Thoracic aorta (tissue), 2 donors: ENCODE measurements around the gene CTNNA2. TPM values are rescaled to one million over a fixed set of nuclear protein-coding genes. Genes with fewer than 3 reads are reported as not detected.

ENCODE experiments used
- ATAC-seq: fragments of 150-250 bp; one replicate; pipeline ENCODE4 v1.8.0; 2017; ENCODE audit warnings: low read depth; ENCODE audit not compliant: insufficient number of reproducible peaks, low FRiP score
- DNase-seq: peaks from one replicate; pipeline ENCODE4 v3.0.0-alpha.2; 2020; ENCODE audit warnings: low spot score
- H3K27ac ChIP-seq, 2 donors: fragments of 200-600 bp; sonication (generic); 1 replicate in 1 of 2; 2 replicates in 1 of 2; pipeline ENCODE4 v1.5.1; 2016; ENCODE audit warnings: mild to moderate bottlenecking in 2 of 2, moderate library complexity in 2 of 2
- H3K27me3 ChIP-seq: fragments of 200-600 bp; sonication (generic); replicated peaks from 2 replicates; pipeline ENCODE4 v1.6.0; 2016; ENCODE audit warnings: mild to moderate bottlenecking; ENCODE audit not compliant: insufficient read depth
- H3K36me3 ChIP-seq: fragments of 200-600 bp; sonication (generic); one replicate; pipeline ENCODE4 v1.5.1; 2016
- H3K4me1 ChIP-seq, 2 donors: fragments of 200-600 bp; sonication (generic); 1 replicate in 1 of 2; 2 replicates in 1 of 2; pipeline versions ENCODE4 v1.5.1 to v1.6.0; 2016; ENCODE audit warnings: low read depth in 2 of 2, mild to moderate bottlenecking in 1 of 2; ENCODE audit not compliant: control insufficient read depth in 1 of 2
- H3K4me3 ChIP-seq: fragments of 200-600 bp; sonication (generic); 2 replicates; pipeline ENCODE4 v1.5.1; 2016; ENCODE audit warnings: mild to moderate bottlenecking
- H3K9me3 ChIP-seq: fragments of 200-600 bp; sonication (generic); 2 replicates; pipeline ENCODE4 v1.5.1; 2016
- total RNA-seq, 2 donors: library from RNA; depleted of rRNA; stranded (reverse); fragments of >200 nt; gene quantifications; one replicate each; pipeline versions ENCODE4 v1.1.0 to v1.2.3, GENCODE V29; 2016
- TF ChIP-seq, protein P1 (sequence below): fragments of 200-600 bp; sonication (generic); IDR thresholded peaks from one replicate; pipeline ENCODE4 v1.5.1; 2019; ENCODE audit warnings: antibody characterized with exemption

CTNNA2 gene
- total RNA-seq, 2 donors from 2014 or later: not detected

DNA sequence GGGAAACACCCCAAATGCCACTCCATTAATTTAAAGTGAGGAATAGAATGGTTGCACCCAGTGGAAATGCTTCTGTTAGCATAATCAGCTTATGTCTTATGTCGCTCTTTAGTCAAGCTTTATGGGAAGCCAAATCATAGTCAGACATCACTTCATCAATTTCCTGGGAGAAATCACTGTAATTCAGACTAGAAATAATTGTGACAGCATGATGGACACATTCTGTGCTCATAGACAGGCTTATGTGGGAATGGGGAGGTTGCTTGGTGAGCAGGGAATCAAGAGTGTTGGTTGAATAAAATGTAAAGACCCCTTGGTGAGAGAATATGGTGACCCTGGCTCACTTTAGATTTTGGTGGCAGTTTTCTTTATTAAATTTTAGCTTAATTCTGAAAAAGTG lies 174.0 kb downstream of the CTNNA2 start:
- TF ChIP-seq, protein P1, sequence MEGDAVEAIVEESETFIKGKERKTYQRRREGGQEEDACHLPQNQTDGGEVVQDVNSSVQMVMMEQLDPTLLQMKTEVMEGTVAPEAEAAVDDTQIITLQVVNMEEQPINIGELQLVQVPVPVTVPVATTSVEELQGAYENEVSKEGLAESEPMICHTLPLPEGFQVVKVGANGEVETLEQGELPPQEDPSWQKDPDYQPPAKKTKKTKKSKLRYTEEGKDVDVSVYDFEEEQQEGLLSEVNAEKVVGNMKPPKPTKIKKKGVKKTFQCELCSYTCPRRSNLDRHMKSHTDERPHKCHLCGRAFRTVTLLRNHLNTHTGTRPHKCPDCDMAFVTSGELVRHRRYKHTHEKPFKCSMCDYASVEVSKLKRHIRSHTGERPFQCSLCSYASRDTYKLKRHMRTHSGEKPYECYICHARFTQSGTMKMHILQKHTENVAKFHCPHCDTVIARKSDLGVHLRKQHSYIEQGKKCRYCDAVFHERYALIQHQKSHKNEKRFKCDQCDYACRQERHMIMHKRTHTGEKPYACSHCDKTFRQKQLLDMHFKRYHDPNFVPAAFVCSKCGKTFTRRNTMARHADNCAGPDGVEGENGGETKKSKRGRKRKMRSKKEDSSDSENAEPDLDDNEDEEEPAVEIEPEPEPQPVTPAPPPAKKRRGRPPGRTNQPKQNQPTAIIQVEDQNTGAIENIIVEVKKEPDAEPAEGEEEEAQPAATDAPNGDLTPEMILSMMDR: no peak
- H3K27ac ChIP-seq: no peak overlapping the region
- no peaks in the 10 kb centered on the region for H3K36me3 ChIP-seq
- no peaks in the 10 kb centered on the region for H3K9me3 ChIP-seq
- ATAC-seq: no peak
- H3K4me3 ChIP-seq: no peak overlapping the region
- no peaks in the 10 kb centered on the region for H3K27me3 ChIP-seq
- no peak for DNase-seq
- no peaks in the 10 kb centered on the region for H3K4me1 ChIP-seq

DNA sequence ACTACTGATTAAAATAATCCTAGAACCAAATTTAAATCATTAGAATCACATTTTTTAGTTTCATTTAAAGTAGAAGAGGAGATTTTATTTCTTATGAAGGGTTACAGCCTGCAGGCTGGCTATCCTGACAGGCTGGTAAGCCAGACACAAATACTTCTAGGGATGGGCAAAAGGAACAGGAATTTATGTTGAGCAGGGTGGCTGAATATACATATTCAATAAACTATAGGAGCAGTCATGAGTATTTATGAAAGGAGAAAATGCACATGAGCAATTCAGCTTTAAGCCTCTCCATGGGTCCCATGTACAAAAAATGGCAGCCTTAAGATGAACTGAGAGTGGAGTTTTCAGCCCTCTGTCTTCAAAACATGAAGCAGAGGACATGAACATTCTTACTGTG lies 182.4 kb downstream of the CTNNA2 start:
- TF ChIP-seq, protein P1: no peak
- H3K27me3 ChIP-seq: no peaks in the 10 kb centered on the region
- H3K36me3 ChIP-seq: no peaks in the 10 kb centered on the region
- H3K4me1 ChIP-seq: no peaks in the 10 kb centered on the region
- DNase-seq: no peak
- no peak overlapping the region for H3K4me3 ChIP-seq
- H3K9me3 ChIP-seq: no peaks in the 10 kb centered on the region
- H3K27ac ChIP-seq: no peak overlapping the region
- ATAC-seq: no peak

DNA sequence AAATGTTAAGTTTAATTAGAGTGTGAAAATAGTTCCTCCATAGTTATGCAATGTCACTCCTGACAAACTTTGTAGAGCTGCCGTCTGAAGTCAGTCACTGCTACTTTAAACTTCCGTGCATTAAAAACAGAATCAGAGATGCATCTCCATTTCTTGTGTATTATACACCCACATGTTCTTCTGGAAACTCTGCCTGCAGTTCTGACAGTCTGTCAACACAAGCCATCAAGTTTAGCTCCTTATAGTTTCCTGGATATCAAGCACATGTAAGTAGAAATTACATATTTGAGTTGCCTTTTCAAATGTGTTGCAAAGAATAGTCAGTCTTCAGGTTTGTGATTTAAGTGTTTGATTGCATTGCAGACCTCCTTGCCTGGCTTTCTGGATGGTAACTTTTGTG lies 184.3 kb downstream of the CTNNA2 start:
- DNase-seq (no peak), ATAC-seq (no peak)
- H3K4me3 ChIP-seq: no peak overlapping the region
- TF ChIP-seq, protein P1: no peak
- H3K36me3 ChIP-seq: no peaks in the 10 kb centered on the region
- H3K27me3 ChIP-seq: no peaks in the 10 kb centered on the region
- no peaks in the 10 kb centered on the region for H3K4me1 ChIP-seq
- no peak overlapping the region for H3K27ac ChIP-seq
- no peaks in the 10 kb centered on the region for H3K9me3 ChIP-seq

GRCh38 chr2:79700651-79701050 lies 187.8 kb downstream of the CTNNA2 start:
- DNase-seq (no peak), ATAC-seq (no peak)
- Histone ChIP-seq H3K27me3 (no peaks in the 10 kb centered on the region), H3K36me3 (no peaks in the 10 kb centered on the region), H3K9me3 (no peaks in the 10 kb centered on the region), H3K4me1 (no peaks in the 10 kb centered on the region), H3K27ac (no peak overlapping the region), H3K4me3 (no peak overlapping the region)
- TF ChIP-seq, protein P1: no peak

GRCh38 chr2:79702905-79703304 lies 190.1 kb downstream of the CTNNA2 start:
- DNase-seq: no peak
- no peak overlapping the region for H3K27ac ChIP-seq
- no peaks in the 10 kb centered on the region for H3K9me3 ChIP-seq
- ATAC-seq: no peak
- no peaks in the 10 kb centered on the region for H3K4me1 ChIP-seq
- TF ChIP-seq, protein P1: no peak
- H3K4me3 ChIP-seq: no peak overlapping the region
- H3K27me3 ChIP-seq: no peaks in the 10 kb centered on the region
- H3K36me3 ChIP-seq: no peaks in the 10 kb centered on the region
